Stimulated activated CD8-positive, alpha-beta memory T cell treated with anti-CD3 and anti-CD28 coated beads, Interleukin-7, amount 100 ng/mL, for 1 hour (primary cell): ENCODE results near the gene ZNF276.
"Not testable (repeated sequence)": the region's sequence is repeated elsewhere in the genome, so short reads cannot be mapped to it uniquely, and the experiment has no call there.

Experiments
- DNase-seq, 2 donors: peaks; one replicate each; pipeline ENCODE4 v3.0.0-alpha.2; 2020; ENCODE audit warnings: low read depth in 2 of 2

The ZNF276 gene

DNA sequence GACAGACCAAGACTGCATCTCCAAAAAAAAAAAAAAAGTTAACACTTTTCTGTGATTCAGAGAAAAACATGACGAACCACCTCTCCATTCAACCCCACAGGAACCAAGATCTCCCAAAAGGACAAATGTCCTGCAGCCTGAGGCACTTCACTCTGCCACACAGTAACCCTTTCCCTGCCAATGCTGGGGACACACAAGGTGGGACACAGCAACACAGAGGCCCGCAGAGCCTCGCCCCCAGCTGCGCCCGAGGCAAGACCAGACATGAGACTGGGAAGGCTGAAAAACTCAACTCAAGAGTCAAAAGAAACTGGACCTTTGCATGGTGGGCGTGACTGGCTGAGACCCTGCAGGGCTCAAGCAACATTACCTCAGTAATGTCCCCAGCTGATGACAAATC is 61.2 kb downstream of the ZNF276 start:
- DNase-seq: no peak

DNA sequence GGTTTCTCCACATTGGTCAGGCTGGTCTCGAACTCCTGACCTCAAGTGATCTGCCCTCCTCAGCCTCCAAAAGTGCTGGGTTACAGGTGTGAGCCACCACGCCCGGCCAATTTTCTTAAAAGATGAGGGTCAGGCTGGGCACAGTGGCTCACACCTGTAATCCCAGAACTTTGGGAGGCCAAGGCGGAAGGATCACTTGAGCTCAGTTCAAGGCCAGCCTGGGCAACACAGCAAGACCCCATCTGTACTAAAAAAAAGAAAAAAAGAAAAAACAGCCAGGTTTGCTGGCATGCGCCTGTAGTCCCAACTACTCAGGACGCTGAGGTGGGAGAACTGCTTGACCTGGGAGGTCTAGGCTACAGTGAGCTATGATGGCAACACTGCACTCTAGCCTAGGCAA is 62.6 kb downstream of the ZNF276 start:
- not testable (repeated sequence) for DNase-seq

DNA sequence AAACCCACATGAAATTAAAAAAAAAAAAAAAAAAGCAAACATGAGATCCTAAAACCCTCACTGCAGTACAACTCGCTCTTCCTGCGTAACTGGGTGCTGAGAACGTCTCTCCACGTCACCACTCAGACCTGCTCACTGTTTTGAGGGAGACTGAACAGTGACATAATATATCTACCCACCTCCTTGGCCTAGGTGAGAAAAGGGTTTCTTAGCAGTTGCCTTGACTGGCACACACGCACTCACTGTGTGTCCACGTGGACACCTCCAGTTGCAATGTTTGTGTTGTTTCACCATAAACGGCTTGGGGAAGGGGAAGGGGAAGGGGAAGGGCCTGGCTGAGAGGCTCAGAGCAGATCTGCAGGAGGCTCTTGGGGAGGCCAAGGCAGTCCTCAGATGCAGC is 63.1 kb downstream of the ZNF276 start:
- DNase-seq: no peak

DNA sequence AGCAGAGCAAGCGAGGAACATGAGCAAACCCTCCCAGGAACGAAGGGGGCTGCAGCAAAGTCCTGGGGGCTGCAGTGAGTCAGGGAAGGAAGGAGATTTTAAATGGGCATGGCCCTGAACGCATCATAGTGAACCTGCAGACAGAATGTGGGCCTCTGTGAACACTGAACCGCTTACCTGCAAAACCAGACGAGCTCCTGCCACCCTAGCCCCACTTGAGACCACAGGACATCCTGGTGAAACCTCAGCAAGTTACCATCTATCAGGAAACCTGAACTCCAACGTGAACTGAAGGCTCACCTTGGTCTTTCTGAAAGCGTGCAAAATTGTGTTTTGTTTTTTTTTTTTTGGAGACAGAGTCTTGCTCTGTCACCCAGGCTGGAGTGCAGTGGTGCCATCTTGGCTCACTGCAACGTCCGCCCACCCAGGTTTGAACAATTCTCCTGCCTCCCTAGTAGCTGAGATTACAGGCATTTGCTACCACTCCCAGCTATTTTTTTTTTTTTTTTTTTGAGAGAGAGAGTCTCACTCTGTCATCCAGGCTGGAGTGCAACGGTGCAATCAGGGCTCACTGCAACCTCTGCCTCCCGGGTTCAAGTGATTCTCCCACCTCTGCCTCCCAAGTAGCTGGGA is 64.3 kb downstream of the ZNF276 start:
- DNase-seq: no peak

DNA sequence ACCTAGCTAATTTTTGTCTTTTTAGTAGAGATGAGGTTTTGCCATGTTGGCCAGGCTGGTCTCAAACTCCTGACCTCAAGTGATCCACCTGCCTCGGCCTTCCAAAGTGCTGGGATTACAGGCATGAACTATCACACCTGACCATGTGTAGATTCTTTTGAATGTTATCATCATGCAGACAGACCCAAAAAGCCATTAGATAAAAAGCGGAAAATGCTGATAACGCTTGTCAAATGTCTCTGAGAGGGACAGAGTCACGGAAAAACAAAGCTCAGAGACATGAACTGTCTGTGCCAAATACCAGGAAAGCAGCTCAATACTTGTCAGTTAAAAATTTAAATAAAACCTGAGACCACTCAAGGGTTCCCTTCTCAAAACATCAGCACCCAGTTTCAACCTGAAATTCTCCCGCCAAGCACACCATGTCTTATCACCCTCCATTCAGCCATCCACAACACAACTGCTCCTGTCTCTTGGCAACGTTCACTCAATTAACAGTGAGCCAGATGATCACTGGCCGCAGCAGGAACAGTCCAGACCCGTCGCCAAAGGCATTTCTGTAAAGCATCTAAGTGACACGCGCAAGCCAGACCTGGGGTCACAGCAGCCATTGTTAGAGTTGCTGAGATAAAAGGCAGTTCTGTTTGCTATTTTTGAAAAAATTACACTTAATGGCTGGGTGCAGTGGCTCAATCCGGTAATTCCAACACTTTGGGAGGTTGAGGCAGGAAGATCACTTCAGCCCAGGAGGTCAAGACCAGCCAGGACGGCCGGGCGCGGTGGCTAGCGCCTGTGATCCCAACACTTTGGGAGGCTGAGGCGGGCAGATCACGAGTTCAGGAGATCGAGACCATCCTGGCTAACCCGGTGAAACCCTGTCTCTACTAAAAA is 65.4 kb downstream of the ZNF276 start:
- DNase-seq: no peak

DNA sequence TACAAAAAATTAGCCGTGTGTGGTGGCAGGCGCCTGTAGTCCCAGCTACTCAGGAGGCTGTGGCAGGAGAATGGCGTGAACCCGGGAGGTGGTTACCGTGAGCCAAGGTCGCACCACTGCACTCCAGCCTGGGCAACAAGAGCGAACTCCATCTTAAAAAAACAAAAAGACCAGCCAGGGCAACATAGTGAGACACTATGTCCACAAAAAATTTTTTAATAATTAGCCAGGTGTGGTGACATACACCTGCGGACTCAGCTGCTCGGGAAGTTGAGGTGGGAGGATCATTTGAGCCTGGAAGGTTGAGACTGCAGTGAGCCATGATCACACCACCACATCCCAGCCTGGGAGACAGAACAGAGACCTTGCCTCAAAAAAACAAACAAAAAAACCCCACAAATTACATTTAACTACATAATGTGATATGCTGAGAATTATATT is 66.0 kb downstream of the ZNF276 start:
- no peak for DNase-seq
